GM23248 (cell line): ENCODE measurements around the gene SNRPA. TPM values are rescaled to one million over a fixed set of nuclear protein-coding genes. Genes with fewer than 3 reads are reported as not detected.

ENCODE experiments used
- DNase-seq: peaks from one replicate; pipeline ENCODE4 v3.0.0-alpha.2; 2015
- H2AFZ ChIP-seq: fragments of 200-600 bp; sonication (generic); 2 replicates; pipeline ENCODE4 v1.6.1; 2016; ENCODE audit warnings: antibody characterized with exemption
- H3F3A ChIP-seq: fragments of 200-600 bp; sonication (generic); 2 replicates; pipeline ENCODE4 v1.6.1; 2016; ENCODE audit warnings: mild to moderate bottlenecking, antibody characterized with exemption, mixed run types; ENCODE audit not compliant: insufficient read depth
- H3K27ac ChIP-seq: fragments of 200-600 bp; sonication (generic); 2 replicates; pipeline ENCODE4 v1.5.1; 2016; ENCODE audit warnings: mild to moderate bottlenecking
- H3K27me3 ChIP-seq: fragments of 200-600 bp; sonication (generic); replicated peaks from 2 replicates; pipeline ENCODE4 v1.6.1; 2016; ENCODE audit warnings: mild to moderate bottlenecking; ENCODE audit not compliant: insufficient read depth
- H3K36me3 ChIP-seq: fragments of 200-600 bp; sonication (generic); 2 replicates; pipeline ENCODE4 v1.6.1; 2016; ENCODE audit warnings: low read depth, mild to moderate bottlenecking
- H3K4me1 ChIP-seq: fragments of 200-600 bp; sonication (generic); 2 replicates; pipeline ENCODE4 v1.6.1; 2016; ENCODE audit warnings: mild to moderate bottlenecking; ENCODE audit not compliant: insufficient read depth
- H3K4me2 ChIP-seq: fragments of 200-600 bp; sonication (generic); one replicate; pipeline ENCODE4 v1.6.1; 2016; ENCODE audit warnings: mild to moderate bottlenecking; ENCODE audit not compliant: unreplicated experiment
- H3K4me3 ChIP-seq: fragments of 200-600 bp; sonication (generic); 2 replicates; pipeline ENCODE4 v1.5.1; 2016; ENCODE audit warnings: mild to moderate bottlenecking
- H3K79me2 ChIP-seq: fragments of 200-600 bp; sonication (generic); 2 replicates; pipeline ENCODE4 v1.6.1; 2016; ENCODE audit warnings: mild to moderate bottlenecking; ENCODE audit not compliant: insufficient read depth
- H3K9ac ChIP-seq: fragments of 200-600 bp; sonication (generic); 2 replicates; pipeline ENCODE4 v1.6.1; 2016; ENCODE audit warnings: mild to moderate bottlenecking
- H3K9me2 ChIP-seq: fragments of 200-600 bp; sonication (generic); 2 replicates; pipeline ENCODE4 v1.6.1; 2016; ENCODE audit warnings: mixed run types, mild to moderate bottlenecking, moderate library complexity; ENCODE audit not compliant: insufficient read depth
- H3K9me3 ChIP-seq: fragments of 200-600 bp; sonication (generic); one replicate; pipeline ENCODE4 v1.6.1; 2017; ENCODE audit warnings: low read depth
- H4K20me1 ChIP-seq: fragments of 200-600 bp; sonication (generic); 2 replicates; pipeline ENCODE4 v1.6.0; 2016; ENCODE audit not compliant: insufficient read depth
- EZH2 ChIP-seq: fragments of 200-600 bp; sonication (generic); IDR thresholded peaks from 2 replicates; pipeline ENCODE4 v1.6.1; 2018; ENCODE audit warnings: antibody characterized with exemption, mild to moderate bottlenecking; ENCODE audit not compliant: insufficient read depth, poor library complexity, severe bottlenecking
- EZH2phosphoT487 ChIP-seq: fragments of 200-600 bp; sonication (generic); IDR thresholded peaks from 2 replicates; pipeline ENCODE4 v1.6.1; 2018; ENCODE audit warnings: antibody characterized with exemption, moderate library complexity, mild to moderate bottlenecking, low read depth; ENCODE audit not compliant: insufficient read depth
- WGBS, 2 experiments: methylation state at CpG; one replicate each; pipeline ENCODE4 v1.1.6; 2015 to 2017; ENCODE audit warnings: low lambda C conversion rate in 2 of 2, low coverage in 1 of 2; ENCODE audit errors: missing lambda C conversion rate in 2 of 2; 5-methylcytosine and 5-hydroxymethylcytosine counted together
- in situ Hi-C: fragments of 300-500 bp; cut with MboI; formaldehyde crosslinking; loops from 2 replicates; pipeline ENCODE4 v1.15.0; 2020
- polyA plus RNA-seq: library from polyadenylated mRNA; unstranded; fragments of >200 nt; fragmentation: Nextera tagmentation; extraction: Ambion mirVana; gene quantifications from 2 replicates; pipeline ENCODE4 v1.2.1, GENCODE V29; 2016
- total RNA-seq: library from RNA; depleted of rRNA; stranded (reverse); fragments of >200 nt; shearing (Covaris generic); gene quantifications from 2 replicates; pipeline ENCODE4 v1.2.3, GENCODE V29; 2014

SNRPA gene
- total and polyA plus RNA-seq, 2 experiments from 2014 or later, result 30.6 to 58.5 TPM

DNA sequence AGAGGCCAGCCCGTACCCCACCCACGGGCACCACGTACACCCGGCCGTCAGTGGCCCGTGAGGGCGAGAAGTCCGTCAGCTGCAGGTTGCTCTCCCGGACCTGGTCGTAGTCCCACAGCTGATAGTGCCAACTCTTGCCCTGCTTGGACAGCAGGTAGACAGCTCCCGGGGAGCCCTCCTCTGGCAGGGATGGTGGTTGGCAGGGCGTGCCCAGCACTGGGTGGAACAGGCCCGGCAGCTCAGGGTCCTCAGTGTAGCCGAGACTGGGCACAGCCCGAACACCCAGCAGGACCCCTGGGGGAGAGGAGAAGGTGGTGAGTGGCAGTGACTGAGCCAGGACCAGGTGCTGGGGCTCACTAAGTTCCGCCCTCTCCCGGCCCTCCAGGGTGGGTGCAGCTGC, 8.5 kb upstream of the SNRPA start:
- TF ChIP-seq EZH2 (no peak), EZH2phosphoT487 (no peak)
- DNase-seq, result no peak

DNA sequence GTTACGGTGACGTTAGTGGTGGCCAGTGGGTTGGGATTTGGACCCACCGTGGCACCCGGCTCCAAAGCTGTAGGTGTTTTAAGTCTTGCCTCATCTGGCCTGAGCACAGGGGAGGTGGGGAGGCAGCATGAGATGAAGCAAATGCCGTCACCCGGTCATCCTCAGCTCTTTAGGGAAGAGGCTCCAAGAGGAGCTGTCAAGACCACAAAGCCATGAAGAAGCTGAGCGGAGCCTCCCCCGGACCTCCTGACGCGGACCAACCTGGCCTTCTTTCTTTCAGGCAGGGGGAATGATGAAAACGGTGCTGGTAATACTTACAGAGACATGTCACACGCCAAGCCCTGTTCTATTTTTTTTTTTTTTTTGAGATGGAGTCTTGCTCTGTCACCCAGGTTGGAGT, 8.1 kb upstream of the SNRPA start:
- DNase-seq, result no peak
- Histone ChIP-seq H3K4me2 (no peak overlapping the region), H3K27ac (no peak overlapping the region), H3K27me3 (no peaks in the 10 kb centered on the region), H3K79me2 (no peaks in the 10 kb centered on the region), H3F3A (peaks cover 36% of the 10 kb centered on the region), H3K9me2 (no peaks in the 10 kb centered on the region), H3K4me3 (no peak overlapping the region), H3K9me3 (no peaks in the 10 kb centered on the region), H2AFZ (no peak overlapping the region), H3K36me3 (no peaks in the 10 kb centered on the region), H3K9ac (no peak overlapping the region), H3K4me1 (peaks cover 27% of the 10 kb centered on the region), H4K20me1 (no peaks in the 10 kb centered on the region)
- 90 to 91% methylated on average over 12 of the region's 12 CpGs for WGBS, 2 experiments
- in situ Hi-C loops, result no loop called here
- no peak for TF ChIP-seq EZH2

More for the DNA sequence above, 8.5 kb upstream of the SNRPA start:
- Histone ChIP-seq H3F3A (peaks cover 38% of the 10 kb centered on the region), H3K36me3 (no peaks in the 10 kb centered on the region), H4K20me1 (no peaks in the 10 kb centered on the region), H3K9me3 (no peaks in the 10 kb centered on the region), H3K9ac (no peak overlapping the region), H3K79me2 (no peaks in the 10 kb centered on the region), H3K27ac (no peak overlapping the region), H3K4me1 (peaks cover 27% of the 10 kb centered on the region), H3K27me3 (no peaks in the 10 kb centered on the region), H3K9me2 (no peaks in the 10 kb centered on the region), H2AFZ (no peak overlapping the region), H3K4me2 (no peak overlapping the region), H3K4me3 (no peak overlapping the region)
- in situ Hi-C loops, result no loop called here
- 95 to 96% methylated on average over 8 to 16 of the region's 17 CpGs for WGBS, 2 experiments

GRCh38 chr19:40743926-40744325, 7.1 kb upstream of the SNRPA start:
- no peaks in the 10 kb centered on the region for H3K9me3 ChIP-seq
- no peak for DNase-seq
- H4K20me1 ChIP-seq, result no peaks in the 10 kb centered on the region
- H3K9me2 ChIP-seq, result no peaks in the 10 kb centered on the region
- no peaks in the 10 kb centered on the region for H3K27me3 ChIP-seq
- H3K4me3 ChIP-seq, result no peak overlapping the region
- 87 to 97% methylated on average over 8 of the region's 10 CpGs for WGBS, 2 experiments
- H3K36me3 ChIP-seq, result no peaks in the 10 kb centered on the region
- H3K27ac ChIP-seq, result no peak overlapping the region
- H3K4me1 ChIP-seq, result peaks cover 27% of the 10 kb centered on the region
- H3F3A ChIP-seq, result peaks cover 29% of the 10 kb centered on the region
- in situ Hi-C loops, result no loop called here
- H3K9ac ChIP-seq, result no peak overlapping the region
- no peak for TF ChIP-seq EZH2phosphoT487
- TF ChIP-seq EZH2, result no peak
- H2AFZ ChIP-seq, result no peak overlapping the region
- no peaks in the 10 kb centered on the region for H3K79me2 ChIP-seq
- no peak overlapping the region for H3K4me2 ChIP-seq

GRCh38 chr19:40744554-40745401, 6.2 kb upstream of the SNRPA start:
- Histone ChIP-seq H3K9me3 (no peaks in the 10 kb centered on the region), H3K4me2 (peak overlapping the region; percentile 43), H3K27ac (peak overlapping the region; percentile 43), H3K4me1 (peaks cover 33% of the 10 kb centered on the region), H2AFZ (peak overlapping the region; percentile 45; the same call in 1 of the 2 replicates), H3K36me3 (no peaks in the 10 kb centered on the region), H3K9ac (peak overlapping the region; percentile 34), H3K9me2 (no peaks in the 10 kb centered on the region), H3F3A (peaks cover 23% of the 10 kb centered on the region), H3K4me3 (no peak overlapping the region), H4K20me1 (no peaks in the 10 kb centered on the region), H3K27me3 (no peaks in the 10 kb centered on the region), H3K79me2 (peaks cover 8% of the 10 kb centered on the region)
- 80% methylated on average over 13 to 17 of the region's 17 CpGs for WGBS, 2 experiments
- TF ChIP-seq EZH2phosphoT487 (no peak), EZH2 (no peak)
- in situ Hi-C loops, result no loop called here
- no peak for DNase-seq

- 75 to 76% methylated on average over 7 of the region's 7 CpGs for WGBS, 2 experiments
- no peak overlapping the region for H3K4me3 ChIP-seq
- H2AFZ ChIP-seq, result peak overlapping the region; percentile 45; the same call in 1 of the 2 replicates
- in situ Hi-C loops, result no loop called here
- H3K9me2 ChIP-seq, result no peaks in the 10 kb centered on the region
- no peaks in the 10 kb centered on the region for H3K36me3 ChIP-seq
- no peaks in the 10 kb centered on the region for H3K27me3 ChIP-seq
- peaks cover 12% of the 10 kb centered on the region for H3K79me2 ChIP-seq
- H3K9ac ChIP-seq, result peak overlapping the region; percentile 34
- peak; percentile 50 for DNase-seq
- H3F3A ChIP-seq, result peaks cover 17% of the 10 kb centered on the region; the same call in 1 of the 2 replicates
- TF ChIP-seq EZH2 (no peak), EZH2phosphoT487 (no peak)
- no peaks in the 10 kb centered on the region for H4K20me1 ChIP-seq
- no peaks in the 10 kb centered on the region for H3K9me3 ChIP-seq
- H3K27ac ChIP-seq, result peak overlapping the region; percentile 43
- H3K4me1 ChIP-seq, result peaks cover 29% of the 10 kb centered on the region
- peak overlapping the region; percentile 43 for H3K4me2 ChIP-seq
Observed at GRCh38 chr19:40745402-40745780, 5.6 kb upstream of the SNRPA start.
